T-helper 1 cell treated with Interleukin-12 subunit alpha and Interleukin-12 subunit beta and Interleukin-4 antibody, amounts not matched to agents 30 ng/mL and 1 ng/mL, for 36 hours (primary cell): ENCODE results near the gene FGD5. TPM values are rescaled to one million over a fixed set of nuclear protein-coding genes. Genes with fewer than 3 reads are reported as not detected.

ENCODE experiments used
- intact Hi-C: fragments of 100-400 bp; cut with micrococcal nuclease; formaldehyde crosslinking; loops from one replicate; pipeline ENCODE4 v1.15.1; 2024
- total RNA-seq: library from RNA; stranded (reverse); gene quantifications from 2 replicates; pipeline ENCODE4 v1.2.3, GENCODE V29; 2022

Gene FGD5
- total RNA-seq, 1 donor from 2014 or later, result not detected

DNA sequence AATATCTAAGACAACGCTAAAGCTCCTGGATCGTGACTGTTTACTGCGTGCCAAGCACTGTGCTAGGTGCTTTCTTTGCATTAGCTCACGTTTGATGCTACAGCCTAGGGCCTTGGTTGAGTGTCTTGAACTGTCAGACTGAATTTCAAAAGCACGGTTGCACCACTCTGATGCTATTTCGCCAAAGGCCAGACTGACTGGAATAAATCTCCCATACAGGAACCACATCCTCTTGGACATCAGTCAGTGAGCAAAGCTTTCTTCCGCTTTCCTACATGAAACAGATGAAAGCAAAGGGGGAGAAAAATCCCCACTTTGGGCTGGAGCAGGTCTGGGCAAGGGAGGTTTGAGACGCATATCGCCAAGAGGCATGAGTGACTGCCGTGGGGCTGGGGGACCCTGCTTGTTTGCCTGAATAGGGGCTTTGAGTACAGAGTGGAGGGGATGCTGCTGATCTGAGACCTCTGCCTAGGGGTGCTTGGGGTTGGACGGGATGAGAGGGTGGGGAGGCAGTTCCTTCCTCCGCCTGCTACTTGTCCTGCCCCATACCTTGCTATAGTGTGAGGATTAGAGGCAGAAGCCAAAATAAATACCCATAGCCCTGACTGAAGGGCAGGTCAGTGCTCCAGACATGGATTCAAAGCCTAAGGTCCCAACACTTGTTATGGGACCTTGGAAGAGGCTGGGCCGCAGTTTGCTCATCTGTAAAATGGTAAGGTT, 5.3 kb downstream of the FGD5 start:
- intact Hi-C loops, result no loop called here

DNA sequence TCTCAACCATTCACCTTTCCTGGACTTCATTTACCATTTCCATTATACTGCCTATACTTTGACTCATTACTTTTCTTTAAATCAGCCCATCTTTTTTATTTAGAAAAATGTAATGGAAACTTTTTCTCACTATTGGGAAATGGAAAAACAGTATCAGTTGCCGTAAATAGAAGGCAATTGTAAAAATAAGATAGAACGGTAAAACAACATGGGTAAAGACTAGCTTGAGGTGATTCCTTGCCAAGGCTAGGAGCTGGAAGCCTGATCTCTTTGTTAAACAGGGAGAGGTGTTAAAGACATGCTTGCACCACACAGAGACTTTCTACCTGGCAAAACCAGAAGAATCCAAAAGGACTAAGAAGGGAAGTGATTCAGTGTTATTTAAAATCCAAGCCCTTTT, 5.9 kb downstream of the FGD5 start:
- intact Hi-C loops, result no loop called here

DNA sequence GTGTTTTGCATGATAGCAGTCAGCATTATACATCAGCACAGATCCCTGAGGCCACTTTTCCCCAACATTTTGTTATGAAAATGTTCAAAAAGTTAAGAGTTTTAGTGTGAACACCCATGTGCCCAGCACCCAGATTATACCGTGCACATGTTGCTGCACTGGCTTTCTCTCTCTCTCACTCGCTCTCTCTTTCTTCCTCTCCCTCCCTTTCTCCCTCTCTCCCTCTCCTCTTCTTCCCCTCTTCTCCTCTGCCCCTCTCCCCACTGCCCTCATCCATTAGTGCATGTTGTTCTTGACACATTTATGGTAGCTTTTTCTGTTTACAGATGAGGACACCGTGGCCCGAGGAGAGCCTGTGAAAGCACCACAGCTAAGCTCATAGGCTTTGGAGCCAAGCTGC, 7.3 kb downstream of the FGD5 start:
- intact Hi-C loops, result no loop called here

DNA sequence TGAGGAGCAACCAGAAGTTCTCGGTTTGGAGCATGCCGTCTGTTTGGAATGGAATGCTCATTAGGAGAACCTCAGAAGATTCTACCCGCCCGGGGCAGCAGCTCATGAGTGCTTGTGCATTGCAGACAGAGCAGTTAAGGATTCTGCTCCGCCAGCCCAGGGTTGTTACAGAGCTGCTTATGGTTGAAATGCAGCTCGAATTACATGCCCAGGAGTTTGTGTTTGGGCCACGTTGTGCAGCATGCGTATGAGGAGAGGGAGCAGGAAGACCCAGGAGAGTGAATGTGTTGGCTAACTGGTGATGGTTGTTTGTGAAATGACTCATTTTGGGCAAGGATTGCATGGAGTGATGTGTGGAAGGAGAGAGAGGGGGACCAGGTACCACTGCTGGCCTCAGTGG, 9.0 kb downstream of the FGD5 start:
- intact Hi-C loops, result no loop called here

DNA sequence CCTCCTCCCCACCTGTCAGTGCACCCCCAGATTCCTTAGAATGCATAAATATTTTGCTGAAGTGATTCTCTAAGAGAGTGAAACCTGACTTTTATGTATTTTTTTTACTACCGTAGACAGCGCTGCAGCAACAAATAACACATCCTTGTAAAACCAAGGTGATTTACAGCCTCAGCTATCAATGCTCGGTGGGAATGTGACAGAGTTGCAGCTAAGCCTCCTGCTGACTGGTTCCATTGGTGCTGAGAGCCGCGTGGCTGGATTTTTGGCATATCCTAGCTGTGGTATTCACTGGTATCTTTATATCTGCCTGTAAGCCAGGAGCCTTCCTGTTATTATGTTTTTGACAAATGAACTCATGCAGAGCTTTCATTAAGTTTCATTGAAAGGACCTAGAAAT, 11.0 kb downstream of the FGD5 start:
- intact Hi-C loops, result no loop called here

DNA sequence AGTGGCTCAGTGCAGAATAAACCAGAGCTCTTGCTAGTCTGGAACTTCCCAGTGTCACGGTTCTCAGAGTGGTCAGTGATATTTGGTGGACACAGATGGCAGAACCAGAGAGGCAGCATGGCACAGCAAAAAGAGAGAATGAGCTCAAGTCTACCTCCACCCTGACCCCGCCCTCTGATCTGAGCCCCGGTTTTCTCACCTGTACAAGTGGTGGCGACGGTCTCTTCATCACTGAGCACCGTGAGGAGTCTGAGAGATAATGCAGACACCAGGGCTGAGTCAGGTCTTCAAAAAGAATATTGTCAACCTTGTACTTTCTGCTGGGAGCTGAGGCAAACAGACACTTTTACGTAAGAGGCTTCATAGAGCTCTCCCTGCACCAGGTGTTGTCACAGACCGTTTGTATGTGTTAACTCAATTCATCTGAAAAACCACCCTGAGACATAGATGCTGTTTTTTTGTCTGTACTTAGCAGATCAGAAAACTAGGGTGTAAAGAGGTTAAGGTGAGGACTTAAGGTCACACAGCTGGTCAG, 13.2 kb downstream of the FGD5 start:
- intact Hi-C loops, result no loop called here

DNA sequence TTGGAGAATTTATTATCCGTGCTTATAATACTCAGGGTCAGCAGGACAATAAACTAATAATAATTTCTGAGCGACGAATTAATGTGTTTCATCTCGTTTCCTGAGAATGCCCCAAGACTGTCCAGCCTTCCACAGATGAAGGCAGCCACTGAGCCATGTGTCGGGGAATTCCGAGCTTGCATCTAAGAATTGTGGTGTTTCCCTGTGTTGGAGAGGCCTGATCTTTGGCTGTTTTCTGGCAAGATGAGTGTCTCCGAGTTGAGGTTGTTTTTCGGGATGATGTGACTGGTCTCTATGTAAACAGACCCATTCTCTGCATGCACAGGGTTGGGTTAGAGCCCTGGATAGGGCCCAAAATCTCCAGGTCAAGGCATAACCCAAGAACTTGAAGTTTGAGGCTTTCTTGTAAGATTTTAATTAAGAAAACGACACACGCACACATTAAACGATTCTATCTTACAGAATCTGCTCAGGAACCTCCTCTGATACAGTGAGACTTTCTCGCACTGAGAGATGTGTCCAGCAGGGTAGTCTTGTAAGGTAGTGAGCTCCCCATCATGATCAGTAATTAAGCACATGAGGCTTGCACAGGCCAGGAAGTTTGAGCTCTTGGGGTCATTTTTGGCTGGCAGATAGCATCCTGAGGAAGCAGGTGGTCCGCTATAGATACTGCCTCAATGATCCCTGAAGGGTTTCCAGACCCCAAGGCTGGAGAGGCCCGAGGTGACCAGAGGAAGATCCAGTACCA, 14.4 kb downstream of the FGD5 start:
- intact Hi-C loops, result no loop called here

DNA sequence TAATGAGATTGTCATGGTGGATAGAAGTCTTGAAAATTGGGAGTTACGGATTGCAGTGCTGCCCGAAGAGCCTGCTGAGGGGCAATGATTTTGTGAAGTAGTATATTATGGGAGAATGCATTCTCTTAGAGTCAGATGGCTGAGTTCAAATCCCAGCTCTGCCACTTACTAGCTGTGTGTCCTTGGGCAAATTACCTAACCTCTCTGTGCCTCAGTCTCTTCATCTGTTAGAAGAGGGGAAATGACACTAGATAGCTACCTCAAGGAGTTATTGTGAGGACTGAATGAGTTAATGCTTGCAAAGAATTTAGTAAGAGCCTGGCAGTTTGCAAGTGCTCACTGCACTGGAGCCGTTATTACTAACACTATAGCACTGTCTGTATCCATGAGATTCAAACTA, 15.4 kb downstream of the FGD5 start:
- intact Hi-C loops, result no loop called here

DNA sequence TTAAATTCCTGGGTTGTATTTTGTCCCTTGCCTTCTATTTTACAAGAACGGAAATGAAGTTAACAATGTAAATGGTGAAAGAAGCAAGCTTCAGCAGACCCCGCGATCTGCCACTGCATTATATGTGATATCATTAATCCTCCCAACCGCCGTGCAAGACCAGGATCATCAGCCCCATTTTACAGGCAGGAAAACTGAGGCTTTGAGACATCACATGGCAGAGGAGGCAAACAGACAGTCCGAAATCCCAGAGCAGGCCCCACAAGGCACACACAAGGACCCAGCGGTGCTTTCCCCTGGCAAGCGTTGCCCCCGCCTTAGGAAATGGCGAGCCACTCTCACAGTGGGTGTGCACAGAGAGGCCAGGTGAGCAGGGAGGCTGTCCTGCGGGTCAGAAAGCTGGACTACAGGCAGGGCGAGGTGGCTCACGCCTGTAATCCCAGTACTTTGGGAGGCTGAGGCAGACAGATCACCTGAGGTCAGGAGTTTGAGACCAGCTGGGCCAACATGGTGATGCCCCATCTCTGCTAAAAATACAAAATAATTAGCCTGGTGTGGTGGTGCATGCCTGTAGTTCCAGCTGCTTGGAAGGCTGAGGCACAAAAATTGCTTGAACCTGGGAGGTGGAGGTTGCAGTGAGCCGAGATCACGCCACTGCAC, 16.2 kb downstream of the FGD5 start:
- intact Hi-C loops, result no loop called here

DNA sequence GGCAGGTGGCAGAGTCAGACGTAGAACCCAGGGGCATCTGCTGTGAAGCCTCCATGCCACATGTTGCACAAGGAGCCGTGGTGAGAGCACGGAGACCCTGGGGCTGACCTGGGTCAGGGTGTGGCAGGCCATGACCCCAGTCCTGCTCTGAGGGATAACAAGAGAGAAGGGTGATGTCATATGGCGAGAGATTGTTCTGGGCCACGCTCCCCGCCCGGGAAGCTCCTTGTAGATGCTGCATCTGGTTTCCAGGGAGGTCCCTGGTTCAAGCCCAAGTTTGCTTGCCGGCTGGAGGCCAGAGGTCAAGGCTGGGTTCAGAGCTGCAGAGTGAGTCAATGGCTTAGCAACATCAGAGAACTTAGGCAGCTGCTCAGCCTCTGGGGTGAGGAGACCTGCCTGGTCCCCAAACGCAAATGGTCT, 17.3 kb downstream of the FGD5 start:
- intact Hi-C loops, result no loop called here

DNA sequence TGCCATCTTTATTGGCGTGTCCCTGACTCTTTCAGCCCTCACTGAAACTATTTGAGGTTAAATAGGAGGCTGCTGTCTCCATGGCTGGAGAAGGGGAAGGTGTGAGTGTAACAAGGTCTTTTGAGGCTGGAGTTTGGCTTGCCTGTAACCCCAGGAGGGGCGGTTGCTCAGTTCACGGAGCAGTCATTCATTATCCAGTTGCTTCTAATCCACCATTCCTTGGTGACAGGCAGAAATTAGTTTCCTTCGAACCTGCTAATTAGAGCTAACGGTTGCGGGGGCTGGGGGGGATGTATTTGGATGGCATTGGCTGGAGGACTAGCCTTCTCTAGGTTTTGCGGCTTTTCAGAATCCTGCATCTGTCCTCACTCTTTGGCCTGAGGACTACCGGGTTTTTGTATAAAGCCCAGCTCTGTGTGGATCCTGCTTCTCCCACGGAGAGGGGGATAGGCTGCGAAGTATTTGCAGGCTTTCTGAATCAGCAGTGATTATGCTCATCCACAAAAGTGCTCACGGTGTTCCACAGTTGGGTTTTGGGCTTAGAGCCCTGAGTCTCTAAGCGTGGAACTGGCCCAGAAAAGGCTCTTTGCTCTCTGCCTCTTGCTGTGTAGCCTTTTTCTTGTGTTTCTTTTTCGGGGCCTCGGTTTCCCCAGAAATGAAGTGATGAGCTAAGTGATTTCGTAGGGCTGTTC, 18.6 kb downstream of the FGD5 start:
- intact Hi-C loops, result no loop called here

DNA sequence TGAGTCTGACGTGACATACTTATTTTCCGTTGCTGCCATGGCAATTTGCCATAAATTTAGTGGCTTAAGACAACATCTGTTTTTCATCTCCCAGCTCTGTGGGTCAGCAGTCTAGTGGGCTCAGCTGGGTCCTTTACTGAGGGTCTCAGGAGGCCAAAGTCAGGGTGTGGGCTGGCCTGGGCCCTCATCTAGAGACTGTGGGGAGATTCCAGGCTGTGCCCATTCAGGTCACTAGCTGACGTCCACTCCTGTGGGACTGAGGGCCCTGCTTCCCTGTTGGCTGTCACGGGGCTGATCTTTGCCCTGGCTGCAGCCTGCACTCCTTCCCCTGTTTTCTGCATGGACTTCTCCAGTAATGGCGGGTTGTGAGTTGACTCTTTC, 19.1 kb downstream of the FGD5 start:
- intact Hi-C loops, result no loop called here

DNA sequence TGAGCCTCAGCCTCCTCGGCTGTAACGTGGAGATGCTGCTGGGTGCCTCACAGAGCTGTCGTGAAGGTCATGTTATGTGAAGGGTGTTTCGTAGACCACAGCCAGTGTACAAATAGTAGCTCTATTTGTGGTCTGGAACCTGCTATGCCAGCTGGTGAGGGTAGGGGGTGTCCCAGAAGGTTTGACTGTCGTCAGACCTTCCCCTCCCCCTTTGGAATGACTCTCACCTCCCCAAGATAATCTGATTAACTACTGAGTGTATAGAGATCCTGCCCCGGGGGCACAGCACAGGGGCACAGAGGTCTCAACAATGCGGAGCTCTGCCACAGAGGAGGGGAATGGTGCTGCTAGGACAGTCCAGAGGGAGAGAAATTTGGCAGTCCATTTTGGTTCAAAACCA, 20.5 kb downstream of the FGD5 start:
- intact Hi-C loops, result no loop called here

DNA sequence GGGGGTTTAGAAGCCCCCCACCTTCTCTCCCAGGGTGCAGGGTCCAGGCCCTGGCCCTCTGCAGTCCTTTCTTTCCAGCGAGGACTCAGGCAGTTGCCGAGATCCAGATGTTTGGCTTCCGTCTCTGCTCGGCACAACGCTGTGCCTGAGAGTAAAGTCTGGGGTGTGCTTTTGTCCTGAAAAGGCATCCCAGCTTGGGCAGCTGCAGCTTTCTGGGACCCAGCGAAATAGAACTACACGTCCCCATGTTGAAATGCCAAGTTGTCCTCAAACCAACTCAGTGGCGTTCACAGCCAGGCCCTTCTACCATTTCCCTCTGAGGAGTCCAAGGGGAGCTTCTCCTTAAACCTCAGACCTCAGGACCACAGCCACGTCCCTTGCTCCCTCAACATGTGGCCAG, 23.1 kb downstream of the FGD5 start:
- intact Hi-C loops, result no loop called here

DNA sequence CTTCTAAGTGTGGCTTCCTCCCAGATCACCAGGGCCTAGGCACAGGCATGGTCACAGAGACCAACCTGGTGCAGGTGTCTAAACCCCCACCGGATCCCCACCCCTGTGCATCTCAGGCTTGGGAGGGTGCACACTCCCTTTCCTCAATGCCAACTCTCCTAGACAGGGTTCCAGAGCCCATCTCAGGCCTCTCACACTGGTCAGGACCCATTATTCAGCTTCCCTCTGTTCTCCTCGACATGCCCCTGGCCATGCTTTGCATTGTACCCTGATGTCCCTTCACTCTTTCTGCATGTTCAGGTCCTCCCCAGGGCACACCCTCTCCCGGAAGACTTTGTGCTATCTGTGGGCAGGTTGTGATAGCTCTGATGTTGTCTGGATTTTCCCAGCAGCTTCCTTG, 23.5 kb downstream of the FGD5 start:
- intact Hi-C loops, result no loop called here

DNA sequence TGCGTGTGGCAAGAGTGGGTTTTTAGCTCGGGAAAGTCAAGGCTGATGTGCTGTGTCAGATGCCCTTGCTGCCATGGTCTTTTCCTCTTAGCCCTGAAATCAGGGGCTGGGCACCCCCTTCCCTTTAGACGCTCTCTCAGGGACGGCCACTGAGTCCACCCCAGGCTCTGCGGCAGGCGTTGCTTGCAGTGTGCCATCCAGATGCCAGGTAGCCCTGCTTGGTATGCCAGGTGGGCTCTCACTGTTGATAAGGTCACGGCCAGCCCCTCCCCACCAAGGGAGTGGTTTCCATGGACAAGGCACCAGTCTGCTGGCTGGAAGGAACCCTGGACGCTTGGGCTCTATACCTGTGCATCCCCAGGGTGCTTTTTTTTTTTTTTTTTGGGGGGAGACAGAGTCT, 24.6 kb downstream of the FGD5 start:
- intact Hi-C loops, result no loop called here

DNA sequence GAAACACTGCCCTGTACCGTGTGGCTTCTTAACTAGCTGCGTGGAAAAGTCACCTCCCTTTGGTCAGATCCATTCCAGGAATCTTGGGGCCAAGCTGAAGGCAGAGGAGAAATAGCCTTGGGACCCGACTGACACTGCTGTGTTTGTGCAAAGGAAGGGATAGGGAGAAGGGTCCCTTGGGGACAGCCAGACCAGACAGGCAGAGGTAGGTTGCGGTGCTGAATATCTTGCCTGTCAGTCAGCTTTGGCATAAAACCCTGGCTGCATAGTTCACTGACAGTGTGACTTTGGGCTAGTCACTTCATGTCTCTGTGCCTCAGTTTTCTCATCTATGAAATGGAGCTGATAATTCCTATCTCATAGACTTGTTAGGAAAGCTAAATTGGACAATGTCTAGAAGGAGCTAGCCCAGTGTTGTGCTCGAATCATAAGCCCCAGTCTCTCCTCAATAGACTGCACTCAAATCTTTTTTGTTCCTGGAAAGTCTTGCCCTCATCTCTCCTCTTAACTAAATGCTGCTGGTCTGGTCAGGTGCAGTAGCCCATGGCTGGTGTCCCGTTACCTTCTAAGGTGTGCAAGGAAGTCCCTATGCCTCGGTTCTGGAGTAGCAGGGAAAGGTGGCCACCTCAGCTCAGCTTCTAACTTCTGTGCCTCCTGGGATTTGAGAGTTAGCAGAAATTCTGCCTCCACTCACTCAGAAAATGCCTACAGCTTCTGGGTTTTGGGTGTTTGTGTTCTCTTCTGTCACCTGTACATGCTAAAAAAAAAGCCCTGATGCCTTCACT, 25.8 kb downstream of the FGD5 start:
- intact Hi-C loops, result no loop called here

DNA sequence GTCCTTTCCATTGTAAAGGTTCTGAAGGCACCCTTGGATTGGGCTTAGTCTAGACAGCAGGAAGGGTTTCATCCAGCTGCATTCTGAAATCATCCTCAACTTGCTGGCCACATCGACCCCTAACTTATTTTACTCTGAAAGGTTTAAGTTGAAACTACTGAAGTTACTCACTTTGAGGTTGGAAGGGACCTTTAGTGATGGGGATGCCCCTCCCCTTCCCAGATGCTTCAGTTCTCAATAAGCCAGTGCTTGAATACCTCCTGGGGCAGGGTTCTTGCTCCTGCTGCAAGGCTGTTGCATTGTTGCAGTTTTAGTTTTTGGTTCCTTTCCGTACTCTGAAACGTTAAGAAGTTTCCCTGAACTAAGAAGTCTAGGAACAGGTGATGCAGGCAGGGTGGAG, 26.4 kb downstream of the FGD5 start:
- intact Hi-C loops, result no loop called here

DNA sequence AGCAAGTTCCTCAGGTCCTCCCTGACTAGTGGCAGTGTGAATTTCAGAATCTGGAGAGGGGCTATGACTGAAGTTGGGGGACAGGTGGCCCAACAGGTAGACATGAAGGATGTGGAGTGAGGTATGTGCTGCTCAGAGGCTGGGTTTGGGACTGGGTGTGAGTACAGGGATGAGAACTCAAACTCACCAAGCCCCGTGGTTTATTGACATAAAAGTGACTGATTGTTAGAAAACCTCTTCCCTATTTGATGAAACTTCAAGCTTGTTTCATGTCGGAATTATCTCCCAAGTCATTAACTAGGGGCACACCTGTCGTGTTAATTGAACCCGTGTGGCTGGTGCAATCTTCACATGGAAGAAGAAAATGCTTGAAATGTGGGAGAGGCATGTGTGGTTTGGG, 27.1 kb downstream of the FGD5 start:
- intact Hi-C loops, result no loop called here

DNA sequence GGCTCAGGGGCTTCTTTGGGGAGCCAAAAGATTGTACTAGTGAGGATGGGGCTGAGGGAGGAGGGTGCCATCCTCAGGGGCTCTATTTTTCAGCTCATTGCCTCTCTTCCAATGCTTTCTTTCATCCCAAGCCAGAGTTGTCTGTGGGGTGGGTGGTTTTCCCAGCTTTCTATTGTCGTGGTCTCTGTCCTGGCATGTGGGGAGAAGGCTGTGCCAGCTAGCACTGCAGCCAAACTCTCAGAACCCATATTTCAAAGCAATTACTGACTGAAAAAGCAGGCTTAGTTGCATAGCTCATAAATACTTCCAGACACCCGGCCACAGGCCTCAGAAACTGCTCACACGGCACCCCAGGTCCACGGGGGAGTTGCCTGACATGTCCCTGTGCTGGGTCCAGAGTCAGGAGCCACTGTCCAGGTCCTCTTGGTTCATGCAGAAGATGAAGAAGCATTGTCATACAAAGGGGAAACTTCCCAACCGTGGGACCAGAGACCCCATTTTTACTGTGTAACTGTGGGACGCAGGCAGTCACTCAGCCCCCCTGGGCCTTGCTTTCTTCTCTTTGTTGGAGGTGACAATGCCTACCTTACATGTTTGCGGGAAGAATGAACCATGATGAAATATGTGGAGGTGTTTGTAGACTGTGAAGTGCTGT, 27.6 kb downstream of the FGD5 start:
- intact Hi-C loops, result no loop called here
